K562 (cell line): ENCODE data around the gene PTTG1IP. TPM values are rescaled to one million over a fixed set of nuclear protein-coding genes. Genes with fewer than 3 reads are reported as not detected.

Source experiments
- ATAC-seq: fragments of 200-7000 bp; cut with Tn5 transposase; 3 replicates; pipeline ENCODE4 v1.9.1; 2020; ENCODE audit warnings: moderate library complexity
- BruUV-seq: library from RNA; stranded (reverse); fragments of 400-500 nt; replicated peaks from 2 replicates; lab custom pipeline; 2021; lab: Mats Ljungman, UMichigan
- CTCF ChIA-PET: fragments of 300-600 bp; formaldehyde crosslinking; extraction: SDS; loops from one replicate; lab custom pipeline; 2021; ENCODE audit warnings: low intra/inter-chr PET ratio; lab: Yijun Ruan, JAX
- POLR2A ChIA-PET: fragments of 300-600, 350-650 bp; sonication (Branson Sonifier 250); formaldehyde crosslinking; extraction: SDS; loops from one replicate; lab custom pipeline; 2021; ENCODE audit warnings: antibody characterized with exemption, inconsistent platforms; lab: Yijun Ruan, JAX
- DNase-seq, 4 experiments: peaks; one replicate each; pipeline versions ENCODE4 v3.0.0 to v3.0.0-alpha.2; 2011 to 2018; ENCODE audit warnings: low spot score in 3 of 4, mixed read lengths in 3 of 4; ENCODE audit errors: extremely low read depth in 1 of 4
- FAIRE-seq: peaks from 2 replicates; lab custom pipeline; 2011; peaks lifted over from hg19 to GRCh38; lab: Jason Lieb, UNC
- H2AFZ ChIP-seq: 2 replicates; pipeline ENCODE4 v1.6.0; 2011; ENCODE audit warnings: low read depth, low read length, control low read depth, inconsistent platforms
- H3K27ac ChIP-seq: fragments of 200-600 bp; 3 replicates; pipeline ENCODE4 v1.8.0; 2011; ENCODE audit warnings: low read depth, mild to moderate bottlenecking, control low read depth, inconsistent platforms, low read length, moderate library complexity, mixed read lengths; ENCODE audit errors: extremely low read depth
- H3K27me3 ChIP-seq, 2 experiments: fragments of 300-600 bp in 1 of 2; 2 replicates in 1 of 2; 3 replicates in 1 of 2; pipeline versions ENCODE4 v1.6.0 to v1.8.0; 2011; ENCODE audit warnings: inconsistent platforms in 2 of 2, low read length in 2 of 2, mild to moderate bottlenecking in 1 of 2, mixed read lengths in 1 of 2, moderate library complexity in 1 of 2; ENCODE audit not compliant: control insufficient read depth in 2 of 2, insufficient read depth in 2 of 2
- H3K36me3 ChIP-seq: fragments of 300-600 bp; 3 replicates; pipeline ENCODE4 v1.8.0; 2011; ENCODE audit warnings: mild to moderate bottlenecking, low read length, inconsistent platforms; ENCODE audit not compliant: control insufficient read depth, insufficient read depth
- H3K4me1 ChIP-seq, 2 experiments: fragments of 200-600 bp in 1 of 2; replicated peaks in 1 of 2; 2 replicates in 1 of 2; 3 replicates in 1 of 2; pipeline versions ENCODE4 v1.5.1 to v1.8.0; 2011; ENCODE audit warnings: inconsistent platforms in 2 of 2, low read length in 2 of 2, mild to moderate bottlenecking in 1 of 2, mixed read lengths in 1 of 2, moderate library complexity in 1 of 2; ENCODE audit not compliant: control insufficient read depth in 2 of 2, insufficient read depth in 2 of 2
- H3K4me2 ChIP-seq: 2 replicates; pipeline ENCODE4 v1.6.1; 2011; ENCODE audit warnings: low read length, control low read depth, inconsistent platforms, mixed read lengths; ENCODE audit not compliant: insufficient read depth
- H3K4me3 ChIP-seq: fragments of 200-600 bp; sonication (generic), shearing (Covaris generic); 2 replicates; pipeline ENCODE4 v1.5.1; 2016; ENCODE audit warnings: control low read depth, inconsistent platforms
- H3K79me2 ChIP-seq: fragments of 200-600 bp; 3 replicates; pipeline ENCODE4 v1.8.0; 2011; ENCODE audit warnings: low read length, inconsistent platforms; ENCODE audit not compliant: control insufficient read depth, insufficient read depth
- H3K9ac ChIP-seq, 2 experiments: 2 replicates each; pipeline versions ENCODE4 v1.6.0 to v1.6.1; 2011; ENCODE audit warnings: low read depth in 2 of 2, low read length in 2 of 2, control low read depth in 1 of 2, inconsistent platforms in 1 of 2, mild to moderate bottlenecking in 1 of 2, mixed read lengths in 1 of 2; ENCODE audit not compliant: insufficient read depth in 1 of 2
- H3K9me1 ChIP-seq: one replicate; pipeline ENCODE4 v1.6.0; 2011; ENCODE audit warnings: inconsistent platforms, mild to moderate bottlenecking, low read length, moderate library complexity; ENCODE audit not compliant: control insufficient read depth, insufficient read depth
- H3K9me3 ChIP-seq: replicated peaks from 2 replicates; pipeline ENCODE4 v1.5.1; 2011; ENCODE audit warnings: low read depth, low read length, inconsistent platforms; ENCODE audit not compliant: control insufficient read depth, insufficient read depth
- H4K20me1 ChIP-seq: replicated peaks from 2 replicates; pipeline ENCODE4 v1.6.1; 2011; ENCODE audit warnings: low read length, inconsistent platforms, mixed read lengths; ENCODE audit not compliant: control insufficient read depth, insufficient read depth
- MCM5 ChIP-seq: fragments of 450-650 bp; IDR thresholded peaks from 2 replicates; pipeline ENCODE4 v1.6.1; 2016; ENCODE audit warnings: low read depth
- PCBP1 ChIP-seq: fragments of 200-400 bp; formaldehyde crosslinking; IDR thresholded peaks from 2 replicates; pipeline ENCODE4 v1.6.1; 2018; ENCODE audit warnings: mild to moderate bottlenecking, low read depth, low read length; ENCODE audit not compliant: poor library complexity, severe bottlenecking
- POLR2G ChIP-seq: fragments of 200-400 bp; formaldehyde crosslinking; IDR thresholded peaks from 2 replicates; pipeline ENCODE4 v1.6.1; 2017; ENCODE audit warnings: low read depth, mild to moderate bottlenecking, antibody characterized with exemption, low read length, moderate library complexity
- RAD21 ChIP-seq, 2 experiments: fragments of 250-450 bp in 1 of 2; fragments of 450-650 bp in 1 of 2; sonication (Bioruptor Pico) in 1 of 2; formaldehyde crosslinking in 1 of 2; IDR thresholded peaks in 1 of 2; conservative IDR thresholded peaks in 1 of 2; 2 replicates each; pipeline versions ENCODE4 v1.4.0 to v1.8.0; 2020 to 2022; ENCODE audit warnings: mild to moderate bottlenecking in 2 of 2, moderate library complexity in 1 of 2
- TSHZ1 ChIP-seq: fragments of 250-450 bp; sonication (Bioruptor Pico); IDR thresholded peaks from 2 replicates; pipeline ENCODE4 v1.4.0; 2020; ENCODE audit warnings: mild to moderate bottlenecking, moderate library complexity
- ZNF232 ChIP-seq: sonication (generic); formaldehyde crosslinking; IDR thresholded peaks from 2 replicates; pipeline ENCODE4 v1.8.0; 2022; ENCODE audit warnings: mild to moderate bottlenecking, missing genetic modification reagents
- WGBS: fragments of 100-300 bp; shearing (Covaris generic); methylation state at CpG from one replicate; pipeline ENCODE4 v1.1.6; 2016; ENCODE audit warnings: low coverage, mixed read lengths; ENCODE audit not compliant: insufficient coverage; ENCODE audit errors: missing lambda C conversion rate; 5-methylcytosine and 5-hydroxymethylcytosine counted together
- in situ Hi-C: fragments of 300-500 bp; cut with MboI; formaldehyde crosslinking; loops from 4 replicates; pipeline ENCODE4 v1.15.0; 2018; ENCODE audit warnings: inconsistent platforms, mixed read lengths
- intact Hi-C: fragments of 100-400 bp; cut with micrococcal nuclease; formaldehyde crosslinking; loops from 2 replicates; pipeline ENCODE4 v1.14.2; 2022
- polyA plus RNA-seq, 8 experiments: library from polyadenylated mRNA; depleted of rRNA in 4 of 8; stranded (reverse) in 5 of 8; unstranded in 3 of 8; fragments of >200 nt; fragmentation: Nextera tagmentation in 2 of 8; fragmentation: Illumina TruSeq in 1 of 8; extraction: Ambion mirVana in 2 of 8; extraction: Trizol in 1 of 8; gene quantifications; 2 replicates each; pipeline versions ENCODE4 v1.2.1 to v1.2.3, GENCODE V29; 2011 to 2014; ENCODE audit warnings: inconsistent platforms in 1 of 8, missing spikeins in 1 of 8
- total RNA-seq, 7 experiments: library from RNA; depleted of rRNA in 6 of 7; stranded (reverse); fragments of >200 nt in 6 of 7; fragmentation: Illumina TruSeq in 2 of 7; extraction: Trizol in 2 of 7; gene quantifications; 2 replicates each; pipeline versions ENCODE4 v1.2.1 to v1.2.3, GENCODE V29; 2011 to 2021; ENCODE audit warnings: low replicate concordance in 1 of 7

PTTG1IP gene
- total and polyA plus RNA-seq, 9 of the 15 experiments (the other 6 are each of a cell fraction or from before 2014, with no cell fraction given) = 5.0 to 99.3 (median 82.4) TPM

- no peaks in the 10 kb centered on the region for H3K9me3 ChIP-seq
- H3K9me1 ChIP-seq = no peaks in the 10 kb centered on the region
- TF ChIP-seq MCM5 (no peak), RAD21 (CRISPR knock-in tag; conservative IDR thresholded peaks at IDR 0.05 in 1 of 2, IDR thresholded peaks at IDR 0.05 in 1 of 2) (no peak), ZNF232 (CRISPR knock-in tag) (0 out of 2 replicates have a peak, but pooled peaks have one; percentile 34), PCBP1 (no peak), POLR2G (no peak), TSHZ1 (CRISPR knock-in tag) (no peak)
- no peak overlapping the region for H3K4me3 ChIP-seq
- no peak overlapping the region for H3K9ac ChIP-seq
- H4K20me1 ChIP-seq = peaks cover 8% of the 10 kb centered on the region; the same call in 1 of the 2 replicates
- ChIA-PET CTCF (no interaction called here), POLR2A (interaction anchor here (0.7 to 5.5 kb wide), 5 partner anchors 10 to 112 kb away, joined by 3 to 33 read pairs (median 3); partner anchors contain the start of gene SUMO3)
- H3K79me2 ChIP-seq = peaks cover 36% of the 10 kb centered on the region
- ATAC-seq (no peak), FAIRE-seq (no peak), DNase-seq (no peak)
- BruUV-seq = no TSS peak
- peaks cover 21 to 22% of the 10 kb centered on the region in 2 experiments for H3K4me1 ChIP-seq
- peaks cover 79% of the 10 kb centered on the region for H3K36me3 ChIP-seq
- WGBS = 91% methylated on average over 4 of the region's 4 CpGs
- intact Hi-C loops (no loop called here), in situ Hi-C loops (no loop called here)
- H3K4me2 ChIP-seq = no peak overlapping the region
- H2AFZ ChIP-seq = no peak overlapping the region
- H3K27me3 ChIP-seq = no peaks in the 10 kb centered on the region
- H3K27ac ChIP-seq = no peak overlapping the region
Observed at GRCh38 chr21:44805226-44805625, 68.3 kb downstream of the PTTG1IP start.
